GM10248 (cell line): ENCODE data around the gene SDF2L1.

Source experiments
- CTCF ChIA-PET: fragments of 300-600 bp; sonication (Branson Sonifier 250); formaldehyde crosslinking; extraction: SDS; loops from one replicate; lab custom pipeline; 2021; ENCODE audit warnings: antibody characterized with exemption; lab: Yijun Ruan, JAX
- POLR2A ChIA-PET: fragments of 350-650 bp; sonication (Branson Sonifier 250); formaldehyde crosslinking; extraction: SDS; loops from one replicate; lab custom pipeline; 2020; ENCODE audit warnings: antibody characterized with exemption; lab: Yijun Ruan, JAX
- DNase-seq: peaks from one replicate; pipeline ENCODE4 v3.0.0; 2012; ENCODE audit errors: extremely low spot score
- TF ChIP-seq, protein P1 (sequence below): IDR thresholded peaks from 2 replicates; pipeline ENCODE4 v1.5.1; 2012; ENCODE audit warnings: mild to moderate bottlenecking, low read depth; ENCODE audit errors: extremely low read depth, missing control alignments, control extremely low read depth

SDF2L1 gene

DNA sequence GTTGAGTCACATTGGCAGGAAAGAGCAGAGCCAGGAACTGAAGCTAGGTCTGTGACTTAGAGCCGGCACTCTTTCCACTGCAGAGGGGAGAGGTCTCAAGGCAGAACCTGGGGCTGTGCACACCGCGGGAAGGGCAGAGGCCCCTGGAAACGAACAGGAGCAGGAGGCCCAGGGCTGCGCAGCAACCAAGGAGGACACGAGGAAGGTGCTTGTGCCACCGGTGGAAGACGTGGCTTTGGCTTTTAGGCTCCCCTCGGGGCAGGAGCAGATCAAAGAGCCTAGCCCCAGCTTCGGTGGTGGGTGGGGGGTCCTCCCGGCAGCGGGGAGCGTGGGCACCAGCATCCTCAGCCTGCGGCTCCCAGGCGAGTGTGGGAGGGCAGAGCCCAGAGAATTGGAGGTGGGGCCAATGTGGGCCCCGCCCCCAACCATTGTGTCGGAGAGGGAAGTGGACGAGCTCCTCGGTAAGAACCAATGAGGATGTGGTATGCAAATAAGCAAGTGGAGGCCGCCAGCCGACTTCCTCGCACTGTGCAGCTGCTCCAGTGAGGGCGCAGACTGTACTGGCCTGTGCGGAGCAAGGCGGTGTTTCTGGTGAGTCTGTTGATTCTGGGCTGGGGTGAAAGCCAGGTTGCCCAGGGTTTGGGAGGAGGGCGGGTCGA, 9.7 kb upstream of the SDF2L1 start, which contains the start of gene CCDC116:
Gene CCDC116 (plus strand): TSS at position 524 of the 659 bp plus-strand sequence. CDS start 422 bp downstream, outside the sequence.
- TF ChIP-seq, protein P1, sequence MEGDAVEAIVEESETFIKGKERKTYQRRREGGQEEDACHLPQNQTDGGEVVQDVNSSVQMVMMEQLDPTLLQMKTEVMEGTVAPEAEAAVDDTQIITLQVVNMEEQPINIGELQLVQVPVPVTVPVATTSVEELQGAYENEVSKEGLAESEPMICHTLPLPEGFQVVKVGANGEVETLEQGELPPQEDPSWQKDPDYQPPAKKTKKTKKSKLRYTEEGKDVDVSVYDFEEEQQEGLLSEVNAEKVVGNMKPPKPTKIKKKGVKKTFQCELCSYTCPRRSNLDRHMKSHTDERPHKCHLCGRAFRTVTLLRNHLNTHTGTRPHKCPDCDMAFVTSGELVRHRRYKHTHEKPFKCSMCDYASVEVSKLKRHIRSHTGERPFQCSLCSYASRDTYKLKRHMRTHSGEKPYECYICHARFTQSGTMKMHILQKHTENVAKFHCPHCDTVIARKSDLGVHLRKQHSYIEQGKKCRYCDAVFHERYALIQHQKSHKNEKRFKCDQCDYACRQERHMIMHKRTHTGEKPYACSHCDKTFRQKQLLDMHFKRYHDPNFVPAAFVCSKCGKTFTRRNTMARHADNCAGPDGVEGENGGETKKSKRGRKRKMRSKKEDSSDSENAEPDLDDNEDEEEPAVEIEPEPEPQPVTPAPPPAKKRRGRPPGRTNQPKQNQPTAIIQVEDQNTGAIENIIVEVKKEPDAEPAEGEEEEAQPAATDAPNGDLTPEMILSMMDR: no peak
- POLR2A ChIA-PET: no interaction called here
- CTCF ChIA-PET: interaction anchor here (17.3 kb wide), 1 partner anchor 13 kb away, joined by 274 read pairs; the partner anchor contains the start of gene SDF2L1
- DNase-seq: no peak

DNA sequence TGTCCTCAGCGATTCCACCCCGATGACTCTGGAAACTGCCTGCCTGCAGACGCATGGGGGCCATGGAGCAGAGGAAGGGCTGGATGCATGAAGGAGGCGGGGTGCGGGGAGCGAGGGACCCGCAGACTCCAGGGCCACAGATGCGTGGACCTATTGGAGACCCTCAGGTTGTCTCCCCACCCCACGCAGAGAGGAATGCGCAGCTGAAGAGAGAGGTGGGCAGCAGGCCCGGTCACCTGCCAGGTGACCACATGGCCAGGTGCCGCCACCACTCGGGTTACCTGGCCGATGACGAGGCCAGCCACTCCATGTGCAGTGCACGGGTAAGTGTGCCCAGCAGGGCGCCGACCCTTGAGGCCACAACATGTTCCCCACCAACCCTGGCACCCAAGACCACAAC, 9.2 kb upstream of the SDF2L1 start:
- no peak for DNase-seq
- POLR2A ChIA-PET: no interaction called here
- TF ChIP-seq, protein P1: no peak
- CTCF ChIA-PET: interaction anchor here (17.3 kb wide), 1 partner anchor 12 kb away, joined by 274 read pairs; the partner anchor contains the start of gene SDF2L1

DNA sequence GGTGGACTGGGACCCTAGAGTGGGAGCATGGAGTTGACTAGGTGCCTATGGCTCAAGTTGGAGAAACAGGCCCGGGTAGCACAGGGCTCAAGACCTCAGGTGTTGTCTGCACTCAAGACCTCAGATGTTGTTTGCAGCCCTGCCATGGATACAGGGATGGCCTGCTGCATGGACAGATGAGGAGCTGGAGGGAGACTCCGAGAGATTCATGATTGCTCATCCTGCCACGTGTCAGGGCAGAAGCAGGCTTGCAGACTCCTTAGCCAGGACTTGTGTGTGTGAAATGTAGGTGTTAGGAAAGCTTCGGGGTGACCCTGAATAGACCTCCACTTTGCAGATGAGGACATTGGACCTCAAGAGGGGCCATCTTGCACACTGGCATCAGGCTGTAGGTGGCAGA, 8.6 kb upstream of the SDF2L1 start:
- POLR2A ChIA-PET: no interaction called here

DNA sequence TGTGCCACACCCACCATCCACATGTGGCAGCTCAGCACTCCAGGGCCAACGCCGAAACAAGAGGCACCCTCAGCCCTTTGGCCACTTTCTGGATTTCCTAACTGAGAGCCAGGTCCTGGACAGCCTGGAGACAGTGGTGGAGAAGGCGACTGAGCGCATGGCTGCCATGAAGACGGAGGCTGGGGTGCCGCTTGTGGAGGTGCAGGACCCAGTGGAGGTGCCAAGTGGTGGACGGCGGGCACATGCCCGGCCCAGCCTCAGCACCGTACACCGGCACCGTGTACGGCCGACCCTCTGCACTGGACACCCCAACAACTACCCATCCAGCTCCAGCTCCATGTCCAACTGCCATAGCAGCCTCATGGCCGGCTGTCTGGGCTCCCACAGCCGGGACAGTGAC, 8.0 kb upstream of the SDF2L1 start:
- ChIA-PET POLR2A (no interaction called here), CTCF (interaction anchor here (1.4 to 17.3 kb wide), 3 partner anchors 9 to 16 kb away, joined by 3 to 274 read pairs (median 3); partner anchors contain the start of gene SDF2L1)

More for the DNA sequence above, 8.6 kb upstream of the SDF2L1 start:
- no peak for DNase-seq
- TF ChIP-seq, protein P1: no peak
- CTCF ChIA-PET: interaction anchor here (1.4 to 17.3 kb wide), 3 partner anchors 9 to 16 kb away, joined by 3 to 274 read pairs (median 3); partner anchors contain the start of gene SDF2L1

DNA sequence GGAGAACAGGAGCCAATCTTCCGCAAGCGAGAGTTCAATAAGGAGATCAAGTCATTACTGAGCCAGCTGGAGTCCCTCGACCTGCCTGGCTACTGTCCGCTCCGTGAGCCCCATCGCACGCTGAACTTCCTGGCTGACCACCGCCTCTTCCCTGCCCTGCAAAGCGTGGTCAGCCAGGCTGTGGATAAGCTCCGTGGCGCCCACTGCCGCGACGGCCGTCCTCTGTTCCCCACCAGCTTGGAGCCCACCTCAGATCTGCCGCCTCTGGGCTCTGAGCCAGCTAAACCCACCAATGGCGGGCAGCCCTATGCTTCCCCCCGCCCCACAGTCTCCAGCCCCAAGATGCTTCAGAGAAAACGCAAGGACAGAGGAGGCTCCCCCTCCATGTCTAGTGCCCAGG, 7.3 kb upstream of the SDF2L1 start:
- DNase-seq: no peak
- ChIA-PET CTCF (interaction anchor here (1.4 to 17.3 kb wide), 3 partner anchors 10 to 17 kb away, joined by 3 to 274 read pairs (median 3); partner anchors contain the start of gene SDF2L1), POLR2A (no interaction called here)
- TF ChIP-seq, protein P1: no peak

More for the DNA sequence above, 8.0 kb upstream of the SDF2L1 start:
- no peak for DNase-seq
- TF ChIP-seq, protein P1: no peak

DNA sequence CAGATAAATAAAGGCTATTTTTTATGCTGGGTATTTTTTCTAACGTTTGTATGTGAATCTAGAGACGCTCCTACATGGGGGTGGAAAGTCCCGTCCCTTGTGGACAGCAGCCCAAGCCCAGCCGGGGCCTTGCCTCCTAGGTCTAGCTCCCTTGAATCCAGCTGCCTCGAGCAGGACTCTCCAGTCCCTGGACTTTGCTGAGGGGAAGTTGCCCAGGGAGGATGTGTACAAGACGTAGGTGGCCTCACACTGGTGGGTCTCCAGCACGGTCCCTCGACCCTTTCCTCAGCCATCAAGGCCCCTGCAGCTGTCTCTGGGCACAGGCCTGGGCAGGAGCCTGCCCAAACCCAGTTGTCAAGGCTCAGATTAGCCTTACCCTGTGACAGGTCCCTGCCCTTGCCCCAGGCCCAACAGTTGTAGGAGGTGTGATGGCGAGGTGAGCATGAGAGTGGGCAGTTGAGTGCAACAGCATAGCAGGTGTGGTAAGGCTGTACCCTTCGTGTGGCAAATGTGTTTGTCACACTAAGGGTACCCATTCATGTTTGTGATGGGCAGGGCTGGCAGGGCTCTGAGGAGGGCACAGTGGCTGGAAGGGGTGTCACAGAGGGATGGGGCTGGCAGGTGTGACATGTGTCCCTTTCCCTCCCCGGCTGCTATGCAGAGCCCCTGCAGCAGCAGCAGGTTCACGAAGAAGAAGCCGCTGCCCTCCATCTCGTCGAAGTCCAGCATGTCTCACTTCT, 6.2 kb upstream of the SDF2L1 start:
- ChIA-PET CTCF (interaction anchor here (17.3 kb wide), 1 partner anchor 9 kb away, joined by 274 read pairs; the partner anchor contains the start of gene SDF2L1), POLR2A (no interaction called here)
- no peak for DNase-seq
- TF ChIP-seq, protein P1: no peak
